H1 (cell line): Measurements from ENCODE around the gene ADPRHL1. TPM values are rescaled to one million over a fixed set of nuclear protein-coding genes. Genes with fewer than 3 reads are reported as not detected.

Experiments
- CTCF ChIA-PET: fragments of 300-600 bp; sonication (Branson Sonifier 250); formaldehyde crosslinking; loops from one replicate; lab custom pipeline; 2021; ENCODE audit not compliant: partially characterized antibody; lab: Charles Lee
- POLR2A ChIA-PET: fragments of 300-600 bp; sonication (Branson Sonifier 250); formaldehyde crosslinking; loops from one replicate; lab custom pipeline; 2021; ENCODE audit warnings: inconsistent platforms; ENCODE audit not compliant: partially characterized antibody; lab: Charles Lee
- DNase-seq, 2 experiments: peaks; one replicate each; pipeline versions ENCODE4 v3.0.0 to v3.0.0-alpha.2; 2010 to 2022; ENCODE audit warnings: low spot score in 2 of 2, low read depth in 1 of 2, mixed read lengths in 1 of 2
- FAIRE-seq: peaks from 2 replicates; lab custom pipeline; 2011; peaks lifted over from hg19 to GRCh38; lab: Jason Lieb, UNC
- H2AFZ ChIP-seq: 2 replicates; pipeline ENCODE4 v1.8.1; 2012; ENCODE audit warnings: low read length, inconsistent platforms
- H2AK5ac ChIP-seq: 2 replicates; pipeline ENCODE4 v1.6.1; 2013; ENCODE audit warnings: low read depth, low read length
- H2BK120ac ChIP-seq: replicated peaks from 2 replicates; pipeline ENCODE3; 2013; ENCODE audit warnings: low read depth, low read length, inconsistent platforms
- H2BK12ac ChIP-seq: 2 replicates; pipeline ENCODE4 v1.6.1; 2013; ENCODE audit warnings: low read depth, low read length
- H2BK15ac ChIP-seq: 2 replicates; pipeline ENCODE4 v1.6.1; 2013; ENCODE audit warnings: low read length
- H2BK20ac ChIP-seq: 2 replicates; pipeline ENCODE4 v1.6.1; 2013; ENCODE audit warnings: low read length
- H2BK5ac ChIP-seq: 2 replicates; pipeline ENCODE4 v1.6.1; 2013; ENCODE audit warnings: low read depth, low read length
- H3K14ac ChIP-seq: 2 replicates; pipeline ENCODE4 v1.6.1; 2013; ENCODE audit warnings: inconsistent platforms; ENCODE audit not compliant: insufficient read length
- H3K18ac ChIP-seq: 2 replicates; pipeline ENCODE4 v1.6.1; 2013; ENCODE audit warnings: low read length; ENCODE audit errors: extremely low read depth
- H3K23ac ChIP-seq: 2 replicates; pipeline ENCODE4 v1.6.1; 2013; ENCODE audit warnings: inconsistent platforms; ENCODE audit not compliant: insufficient read length
- H3K23me2 ChIP-seq: 2 replicates; pipeline ENCODE4 v1.6.1; 2013; ENCODE audit warnings: low read depth, low read length
- H3K27ac ChIP-seq: 2 replicates; pipeline ENCODE4 v1.6.1; 2011; ENCODE audit warnings: low read depth, low read length, inconsistent platforms
- H3K27me3 ChIP-seq, 4 experiments: replicated peaks in 1 of 4; 1 replicate in 1 of 4; 2 replicates in 3 of 4; pipeline versions ENCODE4 v1.6.1 to v1.8.1; 2011 to 2013; ENCODE audit warnings: low read length in 3 of 4, mild to moderate bottlenecking in 3 of 4, inconsistent platforms in 2 of 4, mixed read lengths in 2 of 4, moderate library complexity in 1 of 4; ENCODE audit not compliant: control insufficient read depth in 3 of 4, insufficient read depth in 3 of 4; ENCODE audit errors: extremely low read depth in 1 of 4
- H3K36me3 ChIP-seq, 4 experiments: 2 replicates each; pipeline versions ENCODE4 v1.6.1 to v1.8.1; 2011 to 2013; ENCODE audit warnings: mild to moderate bottlenecking in 4 of 4, low read length in 3 of 4, moderate library complexity in 2 of 4, control low read depth in 1 of 4, inconsistent platforms in 1 of 4; ENCODE audit not compliant: insufficient read depth in 4 of 4, control insufficient read depth in 2 of 4
- H3K4ac ChIP-seq: replicated peaks from 2 replicates; pipeline ENCODE3; 2013; ENCODE audit warnings: low read length, low read depth, mixed read lengths, inconsistent platforms; ENCODE audit not compliant: insufficient read length
- H3K4me1 ChIP-seq, 4 experiments: replicated peaks in 1 of 4; 1 replicate in 1 of 4; 2 replicates in 3 of 4; pipeline versions ENCODE4 v1.6.1 to v1.8.1; 2011 to 2013; ENCODE audit warnings: low read length in 3 of 4, inconsistent platforms in 2 of 4, mixed read lengths in 1 of 4; ENCODE audit not compliant: insufficient read depth in 4 of 4, control insufficient read depth in 3 of 4
- H3K4me2 ChIP-seq, 2 experiments: 2 replicates each; pipeline versions ENCODE4 v1.6.1 to v1.8.1; 2011 to 2013; ENCODE audit warnings: low read depth in 2 of 2, low read length in 2 of 2, control low read depth in 1 of 2, inconsistent platforms in 1 of 2, mild to moderate bottlenecking in 1 of 2; ENCODE audit not compliant: insufficient read depth in 1 of 2
- H3K4me3 ChIP-seq, 4 experiments: fragments of 200-600, 300-600 bp in 1 of 4; sonication (generic), shearing (Covaris generic), sonication (Bioruptor Twin) in 1 of 4; 2 replicates each; pipeline versions ENCODE4 v1.5.1 to v1.8.1; 2011 to 2016; ENCODE audit warnings: low read length in 4 of 4, low read depth in 3 of 4, control low read depth in 2 of 4, inconsistent platforms in 2 of 4, mild to moderate bottlenecking in 2 of 4, mixed read lengths in 1 of 4, moderate library complexity in 1 of 4; ENCODE audit not compliant: insufficient read depth in 2 of 4; ENCODE audit errors: extremely low read depth in 1 of 4
- H3K56ac ChIP-seq: replicated peaks from 2 replicates; pipeline ENCODE3; 2013; ENCODE audit warnings: low read depth, mild to moderate bottlenecking, mixed read lengths, low read length, inconsistent platforms; ENCODE audit not compliant: insufficient read length
- H3K79me1 ChIP-seq: 2 replicates; pipeline ENCODE4 v1.6.1; 2013; ENCODE audit warnings: low read depth, low read length, control low read depth
- H3K79me2 ChIP-seq, 2 experiments: 2 replicates each; pipeline versions ENCODE4 v1.6.1 to v1.8.1; 2012 to 2013; ENCODE audit warnings: low read length in 2 of 2, mild to moderate bottlenecking in 2 of 2, inconsistent platforms in 1 of 2; ENCODE audit not compliant: insufficient read depth in 2 of 2, control insufficient read depth in 1 of 2
- H3K9ac ChIP-seq, 4 experiments: replicated peaks in 1 of 4; 1 replicate in 1 of 4; 2 replicates in 3 of 4; pipeline versions ENCODE4 v1.6.1 to v1.8.1; 2011 to 2013; ENCODE audit warnings: low read depth in 3 of 4, low read length in 3 of 4, control low read depth in 2 of 4, mild to moderate bottlenecking in 2 of 4, moderate library complexity in 2 of 4, inconsistent platforms in 1 of 4; ENCODE audit errors: extremely low read depth in 1 of 4
- H3K9me3 ChIP-seq, 2 experiments: 2 replicates each; pipeline versions ENCODE4 v1.6.1 to v1.8.1; 2012 to 2013; ENCODE audit warnings: mild to moderate bottlenecking in 2 of 2, moderate library complexity in 2 of 2, control low read depth in 1 of 2, inconsistent platforms in 1 of 2, low read depth in 1 of 2, low read length in 1 of 2, mixed read lengths in 1 of 2; ENCODE audit not compliant: insufficient read depth in 2 of 2
- H4K20me1 ChIP-seq, 2 experiments: replicated peaks in 1 of 2; 2 replicates each; pipeline versions ENCODE3 to v1.8.1; 2011 to 2013; ENCODE audit warnings: inconsistent platforms in 2 of 2, low read length in 2 of 2, mild to moderate bottlenecking in 1 of 2; ENCODE audit not compliant: insufficient read depth in 2 of 2, control insufficient read depth in 1 of 2
- H4K5ac ChIP-seq: 2 replicates; pipeline ENCODE4 v1.6.1; 2013; ENCODE audit warnings: low read length, low read depth, mixed read lengths, inconsistent platforms; ENCODE audit not compliant: insufficient read length
- H4K8ac ChIP-seq: 2 replicates; pipeline ENCODE4 v1.8.0; 2013; ENCODE audit warnings: mild to moderate bottlenecking, moderate library complexity, low read length, inconsistent platforms; ENCODE audit not compliant: insufficient read depth; ENCODE audit errors: extremely low read depth
- H4K91ac ChIP-seq: replicated peaks from 2 replicates; pipeline ENCODE3; 2013; ENCODE audit warnings: low read length, mixed read lengths, inconsistent platforms; ENCODE audit not compliant: insufficient read length
- ASH2L ChIP-seq: fragments of 200-600, 300-600 bp; sonication (generic); IDR thresholded peaks from one replicate; pipeline ENCODE4 v1.7.1; 2017; ENCODE audit warnings: low read length
- CTBP2 ChIP-seq: IDR thresholded peaks from 2 replicates; pipeline ENCODE4 v1.7.0; 2011; ENCODE audit warnings: borderline replicate concordance, mild to moderate bottlenecking, moderate library complexity, mixed read lengths, low read length; ENCODE audit not compliant: insufficient read depth, insufficient read length
- CTCF ChIP-seq, 3 experiments: IDR thresholded peaks; 1 replicate in 2 of 3; 2 replicates in 1 of 3; pipeline versions ENCODE4 v1.5.1 to v1.6.1; 2011; ENCODE audit warnings: low read length in 3 of 3, mild to moderate bottlenecking in 3 of 3, inconsistent platforms in 2 of 3, low read depth in 1 of 3, moderate library complexity in 1 of 3; ENCODE audit not compliant: insufficient read depth in 1 of 3; ENCODE audit errors: control extremely low read depth in 1 of 3
- GTF2F1 ChIP-seq: IDR thresholded peaks from 2 replicates; pipeline ENCODE4 v1.6.1; 2012; ENCODE audit warnings: low read depth, low read length, improper control_type of control experiment, borderline replicate concordance
- MAFK ChIP-seq: IDR thresholded peaks from 2 replicates; pipeline ENCODE4 v1.6.1; 2012; ENCODE audit warnings: low read depth, mild to moderate bottlenecking, improper control_type of control experiment, low read length
- SIRT6 ChIP-seq: IDR thresholded peaks from one replicate; pipeline ENCODE4 v1.7.1; 2012; ENCODE audit warnings: low read length, inconsistent platforms
- SP4 ChIP-seq: IDR thresholded peaks from 2 replicates; pipeline ENCODE4 v1.6.1; 2012; ENCODE audit warnings: low read length, inconsistent platforms
- SRF ChIP-seq: IDR thresholded peaks from 2 replicates; pipeline ENCODE4 v1.6.1; 2011; ENCODE audit warnings: mild to moderate bottlenecking, low read depth, low read length, moderate library complexity
- TAF1 ChIP-seq: IDR thresholded peaks from 2 replicates; pipeline ENCODE4 v1.6.1; 2011; ENCODE audit warnings: mild to moderate bottlenecking, low read depth, low read length
- WGBS, 2 experiments: shearing (Covaris generic) in 1 of 2; methylation state at CpG; one replicate each; pipeline versions ENCODE4 v1.1.6 to v1.1.7; 2013 to 2015; ENCODE audit warnings: low lambda C conversion rate in 2 of 2, mixed read lengths in 2 of 2, inconsistent platforms in 1 of 2, low coverage in 1 of 2, missing lambda C conversion rate in 1 of 2; ENCODE audit not compliant: insufficient replicate concordance in 2 of 2, insufficient coverage in 1 of 2, insufficient read length in 1 of 2; ENCODE audit errors: extremely low coverage in 1 of 2, missing lambda C conversion rate in 1 of 2; 5-methylcytosine and 5-hydroxymethylcytosine counted together
- polyA plus RNA-seq, 7 experiments: library from polyadenylated mRNA; depleted of rRNA in 3 of 7; stranded (reverse) in 5 of 7; unstranded in 2 of 7; fragments of >200 nt in 5 of 7; fragments of 200-250 nt in 2 of 7; gene quantifications; 1 replicate in 5 of 7; 2 replicates in 1 of 7; 4 replicates in 1 of 7; pipeline versions ENCODE4 v1.2.1 to v1.2.3, GENCODE V29; 2011 to 2013; ENCODE audit warnings: missing spikeins in 2 of 7, mixed read lengths in 2 of 7
- total RNA-seq: library from RNA; stranded (reverse); fragmentation: NEBNext Ultra II Directional; extraction: Animal tissue kit (Norgen Biotek cat#: 25700); gene quantifications from 2 replicates; pipeline ENCODE4 v1.2.1, GENCODE V29; 2021
- TF ChIP-seq, protein P1 (sequence below): IDR thresholded peaks from 2 replicates; pipeline ENCODE4 v1.6.1; 2012; ENCODE audit warnings: low read length, inconsistent platforms

Gene ADPRHL1
- total and polyA plus RNA-seq, 2 of the 8 experiments (the other 6 are each of a cell fraction or from before 2014, with no cell fraction given) = 0.74 to 1.7 TPM

GRCh38 chr13:113443991-113444390 lies 9.3 kb downstream of the ADPRHL1 start:
- 95% methylated on average over 15 of the region's 15 CpGs; no CpG with 5 or more reads in 1 of the 2 experiments for whole genome bisulfite sequencing, 2 experiments
- CTCF ChIA-PET = interaction anchor here (0.8 to 2.0 kb wide), 7 partner anchors 10 to 118 kb away, joined by 3 to 7 read pairs (median 4); no protein-coding TSS in a partner anchor
- TF ChIP-seq SRF (no peak), MAFK (no peak), ASH2L (no peak), TAF1 (no peak), SP4 (no peak), CTCF (IDR thresholded peaks at IDR 0.05; ENCODE audit: control extremely low read depth in 1 of 3, insufficient read depth in 1 of 3, low read depth in 1 of 3, low read length in 3 of 3) (no peak), SIRT6 (no peak), GTF2F1 (no peak), CTBP2 (no peak)
- TF ChIP-seq, protein P1, sequence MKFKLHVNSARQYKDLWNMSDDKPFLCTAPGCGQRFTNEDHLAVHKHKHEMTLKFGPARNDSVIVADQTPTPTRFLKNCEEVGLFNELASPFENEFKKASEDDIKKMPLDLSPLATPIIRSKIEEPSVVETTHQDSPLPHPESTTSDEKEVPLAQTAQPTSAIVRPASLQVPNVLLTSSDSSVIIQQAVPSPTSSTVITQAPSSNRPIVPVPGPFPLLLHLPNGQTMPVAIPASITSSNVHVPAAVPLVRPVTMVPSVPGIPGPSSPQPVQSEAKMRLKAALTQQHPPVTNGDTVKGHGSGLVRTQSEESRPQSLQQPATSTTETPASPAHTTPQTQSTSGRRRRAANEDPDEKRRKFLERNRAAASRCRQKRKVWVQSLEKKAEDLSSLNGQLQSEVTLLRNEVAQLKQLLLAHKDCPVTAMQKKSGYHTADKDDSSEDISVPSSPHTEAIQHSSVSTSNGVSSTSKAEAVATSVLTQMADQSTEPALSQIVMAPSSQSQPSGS = no peak

More at GRCh38 chr13:113443991-113444390, 9.3 kb downstream of the ADPRHL1 start:
- Histone ChIP-seq H3K27ac (no peak overlapping the region), H3K4ac (no peak overlapping the region), H3K79me1 (no peaks in the 10 kb centered on the region), H3K4me2 (no peak overlapping the region), H3K4me3 (no peak overlapping the region), H4K91ac (no peak overlapping the region), H2BK12ac (no peak overlapping the region), H2AFZ (no peak overlapping the region), H3K23me2 (no peaks in the 10 kb centered on the region), H3K79me2 (no peaks in the 10 kb centered on the region), H3K9me3 (peaks cover 0 to 3% of the 10 kb centered on the region in 2 experiments; a peak in 2 of 4 replicates), H3K18ac (no peak overlapping the region), H3K14ac (no peak overlapping the region), H3K23ac (no peak overlapping the region), H3K27me3 (no peaks in the 10 kb centered on the region), H2BK120ac (no peak overlapping the region), H2BK15ac (no peak overlapping the region), H3K56ac (no peak overlapping the region), H2BK20ac (no peak overlapping the region), H4K20me1 (peaks cover 0 to 2% of the 10 kb centered on the region in 2 experiments), H3K4me1 (peaks cover 0 to 5% (median 0%) of the 10 kb centered on the region in 4 experiments; a peak in 2 of 7 replicates), H4K8ac (no peak overlapping the region), H2AK5ac (no peak overlapping the region), H3K9ac (no peak overlapping the region), H4K5ac (no peak overlapping the region), H2BK5ac (no peak overlapping the region), H3K36me3 (peaks cover 0 to 2% (median 0%) of the 10 kb centered on the region in 4 experiments; a peak in 1 of 8 replicates)
- POLR2A ChIA-PET = interaction anchor here (0.6 to 1.8 kb wide), 2 partner anchors 10 to 175 kb away, joined by 3 to 6 read pairs; partner anchors contain the start of gene ADPRHL1
- FAIRE-seq = no peak
- no peak for DNase-seq
